ENCODE measurements around the gene PRRX2.

PRRX2 gene

GRCh38 chr9:129681924-129682323 lies 16.5 kb downstream of the PRRX2 start:
- DNase-seq (ENCODE audit: low spot score), result no peak

- no peak for DNase-seq (ENCODE audit: low spot score)
These were observed 16.9 kb downstream of the PRRX2 start for GRCh38 chr9:129682381-129682780.

- no peak for DNase-seq (ENCODE audit: low spot score)
These were observed 19.9 kb downstream of the PRRX2 start for GRCh38 chr9:129685220-129685932.

- no peak for DNase-seq (ENCODE audit: low spot score)
These were observed 20.4 kb downstream of the PRRX2 start for GRCh38 chr9:129685933-129686259.

- DNase-seq (ENCODE audit: low spot score), result no peak
These were observed 21.3 kb downstream of the PRRX2 start for GRCh38 chr9:129686736-129687135.

GRCh38 chr9:129687391-129687790 lies 21.9 kb downstream of the PRRX2 start:
- no peak for DNase-seq (ENCODE audit: low spot score)

- no peak for DNase-seq (ENCODE audit: low spot score)
These were observed 23.0 kb downstream of the PRRX2 start for GRCh38 chr9:129688285-129689043.

- DNase-seq (ENCODE audit: low spot score), result no peak
These were observed 27.1 kb downstream of the PRRX2 start for GRCh38 chr9:129692534-129692933.

GRCh38 chr9:129693741-129694140 lies 28.3 kb downstream of the PRRX2 start:
- DNase-seq (ENCODE audit: low spot score), result no peak

- no peak for DNase-seq (ENCODE audit: low spot score)
These were observed 28.8 kb downstream of the PRRX2 start for GRCh38 chr9:129694243-129694646.

GRCh38 chr9:129695870-129696269 lies 30.4 kb downstream of the PRRX2 start:
- DNase-seq (ENCODE audit: low spot score), result no peak

- no peak for DNase-seq (ENCODE audit: low spot score)
These were observed 31.7 kb downstream of the PRRX2 start for GRCh38 chr9:129696944-129697655.

GRCh38 chr9:129697656-129698253 lies 32.3 kb downstream of the PRRX2 start:
- no peak for DNase-seq (ENCODE audit: low spot score)

GRCh38 chr9:129698254-129698757 lies 32.9 kb downstream of the PRRX2 start:
- no peak for DNase-seq (ENCODE audit: low spot score)

- no peak for DNase-seq (ENCODE audit: low spot score)
These were observed 35.6 kb downstream of the PRRX2 start for GRCh38 chr9:129701054-129701453.

GRCh38 chr9:129701549-129701948 lies 36.1 kb downstream of the PRRX2 start:
- DNase-seq (ENCODE audit: low spot score), result no peak

- DNase-seq (ENCODE audit: low spot score), result no peak
These were observed 37.4 kb downstream of the PRRX2 start for GRCh38 chr9:129702589-129703520.

- no peak for DNase-seq (ENCODE audit: low spot score)
These were observed 38.4 kb downstream of the PRRX2 start for GRCh38 chr9:129703667-129704355.

- no peak for DNase-seq (ENCODE audit: low spot score)
These were observed 39.4 kb downstream of the PRRX2 start for GRCh38 chr9:129704807-129705206.

GRCh38 chr9:129708793-129709192 lies 43.3 kb downstream of the PRRX2 start:
- no peak for DNase-seq (ENCODE audit: low spot score)

All from Ammon's horn (tissue), 1 donor.